WERI-Rb-1 (cell line): ENCODE results near the gene BBX.

Source experiments
- DNase-seq: peaks from one replicate; pipeline ENCODE4 v3.0.0-alpha.2; 2020
- H3K27ac ChIP-seq: fragments of 250-450 bp; sonication (Bioruptor Pico); 2 replicates; pipeline ENCODE4 v1.5.1; 2020; ENCODE audit warnings: mild to moderate bottlenecking, moderate library complexity
- H3K27me3 ChIP-seq: fragments of 250-450 bp; sonication (Bioruptor Pico); 2 replicates; pipeline ENCODE4 v1.5.1; 2021; ENCODE audit warnings: mild to moderate bottlenecking, low read depth, moderate library complexity; ENCODE audit not compliant: insufficient read depth, severe bottlenecking
- H3K36me3 ChIP-seq: fragments of 250-450 bp; sonication (Bioruptor Pico); 2 replicates; pipeline ENCODE4 v1.5.1; 2020; ENCODE audit warnings: mild to moderate bottlenecking, moderate library complexity
- H3K4me3 ChIP-seq: 2 replicates; pipeline ENCODE4 v1.5.1; 2011; ENCODE audit warnings: low read depth, mild to moderate bottlenecking, control low read depth, low read length
- H3K9me3 ChIP-seq: fragments of 250-450 bp; sonication (Bioruptor Pico); 2 replicates; pipeline ENCODE4 v1.5.1; 2021; ENCODE audit warnings: mild to moderate bottlenecking, moderate library complexity; ENCODE audit not compliant: severe bottlenecking
- TF ChIP-seq, protein P1 (sequence below): IDR thresholded peaks from 2 replicates; pipeline ENCODE4 v1.5.1; 2011; ENCODE audit warnings: low read depth, mild to moderate bottlenecking, control low read depth, inconsistent platforms, low read length

BBX gene

GRCh38 chr3:107845380-107846278, 322.9 kb downstream of the BBX start:
- H3K36me3 ChIP-seq: no peaks in the 10 kb centered on the region
- H3K9me3 ChIP-seq: no peaks in the 10 kb centered on the region
- TF ChIP-seq, protein P1, sequence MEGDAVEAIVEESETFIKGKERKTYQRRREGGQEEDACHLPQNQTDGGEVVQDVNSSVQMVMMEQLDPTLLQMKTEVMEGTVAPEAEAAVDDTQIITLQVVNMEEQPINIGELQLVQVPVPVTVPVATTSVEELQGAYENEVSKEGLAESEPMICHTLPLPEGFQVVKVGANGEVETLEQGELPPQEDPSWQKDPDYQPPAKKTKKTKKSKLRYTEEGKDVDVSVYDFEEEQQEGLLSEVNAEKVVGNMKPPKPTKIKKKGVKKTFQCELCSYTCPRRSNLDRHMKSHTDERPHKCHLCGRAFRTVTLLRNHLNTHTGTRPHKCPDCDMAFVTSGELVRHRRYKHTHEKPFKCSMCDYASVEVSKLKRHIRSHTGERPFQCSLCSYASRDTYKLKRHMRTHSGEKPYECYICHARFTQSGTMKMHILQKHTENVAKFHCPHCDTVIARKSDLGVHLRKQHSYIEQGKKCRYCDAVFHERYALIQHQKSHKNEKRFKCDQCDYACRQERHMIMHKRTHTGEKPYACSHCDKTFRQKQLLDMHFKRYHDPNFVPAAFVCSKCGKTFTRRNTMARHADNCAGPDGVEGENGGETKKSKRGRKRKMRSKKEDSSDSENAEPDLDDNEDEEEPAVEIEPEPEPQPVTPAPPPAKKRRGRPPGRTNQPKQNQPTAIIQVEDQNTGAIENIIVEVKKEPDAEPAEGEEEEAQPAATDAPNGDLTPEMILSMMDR: no peak
- H3K27ac ChIP-seq: no peak overlapping the region
- no peak overlapping the region for H3K4me3 ChIP-seq
- no peaks in the 10 kb centered on the region for H3K27me3 ChIP-seq
- DNase-seq: no peak

DNA sequence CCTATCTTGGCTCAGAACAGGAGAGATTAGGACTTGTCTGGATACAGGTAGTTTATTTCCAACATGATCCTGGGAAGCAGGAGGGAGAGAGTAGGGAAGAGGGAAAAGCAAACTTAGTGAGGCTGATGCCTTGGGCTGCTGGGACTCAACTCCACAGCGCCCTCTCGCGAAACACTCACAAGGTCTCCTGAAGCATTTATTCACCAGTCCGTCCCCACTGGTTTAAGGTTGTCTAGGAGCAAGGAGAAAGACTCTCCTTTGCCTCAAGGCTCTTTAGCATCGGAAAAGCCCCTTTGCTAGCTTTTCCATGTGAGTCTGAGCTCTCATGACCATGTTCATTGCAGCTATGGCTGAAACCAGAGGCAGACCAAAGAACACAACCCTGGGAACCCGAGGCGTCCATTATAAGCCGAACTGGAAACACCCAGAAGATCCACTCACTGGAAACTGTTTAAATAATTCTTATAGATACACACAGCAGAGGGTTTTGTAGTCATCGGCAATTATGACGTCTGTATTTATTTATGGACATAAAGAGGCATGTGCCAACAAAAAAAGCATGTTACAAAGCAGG, 323.6 kb downstream of the BBX start:
- DNase-seq: peak; percentile 58
- Histone ChIP-seq H3K4me3 (no peak overlapping the region), H3K27ac (no peak overlapping the region), H3K9me3 (no peaks in the 10 kb centered on the region), H3K36me3 (no peaks in the 10 kb centered on the region), H3K27me3 (no peaks in the 10 kb centered on the region)
- TF ChIP-seq, protein P1: peak; percentile 59

DNA sequence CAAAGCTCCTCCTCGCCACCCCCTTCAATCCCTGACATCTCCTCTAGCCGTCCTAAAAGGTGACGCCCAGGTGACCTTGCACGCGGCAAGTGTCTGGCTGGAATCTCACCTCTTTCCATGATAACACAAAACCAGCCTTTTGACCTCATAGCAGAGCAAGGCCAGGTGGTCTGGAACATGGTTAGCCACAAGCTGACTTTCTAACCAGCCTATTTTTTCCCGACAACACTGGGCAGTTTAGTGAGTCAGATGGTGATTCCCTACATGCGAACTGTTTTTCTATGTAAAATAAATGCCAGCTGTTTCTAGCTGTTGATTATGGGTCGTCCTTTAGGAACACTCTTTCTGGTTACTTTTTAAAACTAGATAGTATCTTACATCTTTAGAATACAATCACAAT, 325.0 kb downstream of the BBX start:
- TF ChIP-seq, protein P1: no peak
- Histone ChIP-seq H3K36me3 (no peaks in the 10 kb centered on the region), H3K9me3 (no peaks in the 10 kb centered on the region), H3K4me3 (no peak overlapping the region), H3K27me3 (no peaks in the 10 kb centered on the region), H3K27ac (no peak overlapping the region)
- no peak for DNase-seq

DNA sequence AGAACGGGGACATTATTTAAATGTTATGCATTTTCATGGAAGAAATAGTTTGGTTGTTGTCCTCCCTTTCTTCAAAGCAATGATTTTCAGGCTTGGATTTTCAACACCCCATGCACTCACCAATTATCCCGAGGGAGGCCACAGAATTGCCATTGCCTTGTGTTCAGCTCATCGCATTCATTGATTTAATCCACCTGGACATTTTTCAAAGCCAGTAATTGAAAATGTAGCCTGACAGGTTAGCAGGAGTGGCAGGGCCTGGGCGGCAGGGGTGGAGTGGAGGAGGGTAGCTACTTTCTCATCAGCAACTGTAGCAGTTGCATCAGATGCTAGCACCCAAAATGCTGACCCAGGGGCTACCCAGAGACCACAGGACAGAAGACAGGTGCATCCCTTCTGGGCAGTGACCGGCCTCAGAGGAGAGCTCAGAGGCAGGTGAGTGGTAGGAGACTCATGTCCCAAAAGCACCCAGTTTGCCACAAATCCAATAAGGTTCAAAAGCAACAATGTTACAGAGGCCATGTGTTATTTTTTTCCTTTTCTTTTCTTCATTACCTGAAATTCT, 325.7 kb downstream of the BBX start:
- Histone ChIP-seq H3K27me3 (no peaks in the 10 kb centered on the region), H3K36me3 (no peaks in the 10 kb centered on the region), H3K4me3 (no peak overlapping the region), H3K9me3 (no peaks in the 10 kb centered on the region), H3K27ac (no peak overlapping the region)
- TF ChIP-seq, protein P1: no peak
- DNase-seq: no peak

DNA sequence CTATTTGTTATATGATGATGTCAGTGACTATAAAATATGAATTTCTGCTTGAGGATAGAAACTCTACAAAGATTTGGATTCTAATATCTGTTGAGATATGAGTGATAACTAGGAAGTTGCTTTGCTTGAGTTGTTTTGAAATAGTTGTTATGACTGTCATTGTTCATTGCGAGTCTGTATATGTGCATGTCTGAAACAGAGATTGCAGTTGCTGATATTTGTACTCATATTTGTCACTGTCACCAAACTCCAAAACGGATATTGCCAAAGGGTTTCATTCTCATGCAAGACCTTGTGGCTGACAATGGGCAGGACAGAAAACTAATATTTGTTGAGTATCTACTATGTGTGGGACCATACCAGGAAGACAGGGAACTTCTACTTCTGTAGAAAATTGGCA, 327.9 kb downstream of the BBX start:
- TF ChIP-seq, protein P1: no peak
- no peaks in the 10 kb centered on the region for H3K9me3 ChIP-seq
- no peak overlapping the region for H3K27ac ChIP-seq
- no peak overlapping the region for H3K4me3 ChIP-seq
- H3K27me3 ChIP-seq: no peaks in the 10 kb centered on the region
- no peaks in the 10 kb centered on the region for H3K36me3 ChIP-seq
- no peak for DNase-seq
